H1 (cell line): ENCODE results near the gene INVS. TPM values are rescaled to one million over a fixed set of nuclear protein-coding genes. Genes with fewer than 3 reads are reported as not detected.

ENCODE experiments used
- CTCF ChIA-PET: fragments of 300-600 bp; sonication (Branson Sonifier 250); formaldehyde crosslinking; loops from one replicate; lab custom pipeline; 2021; ENCODE audit not compliant: partially characterized antibody; lab: Charles Lee
- POLR2A ChIA-PET: fragments of 300-600 bp; sonication (Branson Sonifier 250); formaldehyde crosslinking; loops from one replicate; lab custom pipeline; 2021; ENCODE audit warnings: inconsistent platforms; ENCODE audit not compliant: partially characterized antibody; lab: Charles Lee
- DNase-seq, 2 experiments: peaks; one replicate each; pipeline versions ENCODE4 v3.0.0 to v3.0.0-alpha.2; 2010 to 2022; ENCODE audit warnings: low spot score in 2 of 2, low read depth in 1 of 2, mixed read lengths in 1 of 2
- FAIRE-seq: peaks from 2 replicates; lab custom pipeline; 2011; peaks lifted over from hg19 to GRCh38; lab: Jason Lieb, UNC
- H2AFZ ChIP-seq: 2 replicates; pipeline ENCODE4 v1.8.1; 2012; ENCODE audit warnings: low read length, inconsistent platforms
- H2AK5ac ChIP-seq: 2 replicates; pipeline ENCODE4 v1.6.1; 2013; ENCODE audit warnings: low read depth, low read length
- H2BK120ac ChIP-seq: replicated peaks from 2 replicates; pipeline ENCODE3; 2013; ENCODE audit warnings: low read depth, low read length, inconsistent platforms
- H2BK12ac ChIP-seq: 2 replicates; pipeline ENCODE4 v1.6.1; 2013; ENCODE audit warnings: low read depth, low read length
- H2BK15ac ChIP-seq: 2 replicates; pipeline ENCODE4 v1.6.1; 2013; ENCODE audit warnings: low read length
- H2BK20ac ChIP-seq: 2 replicates; pipeline ENCODE4 v1.6.1; 2013; ENCODE audit warnings: low read length
- H2BK5ac ChIP-seq: 2 replicates; pipeline ENCODE4 v1.6.1; 2013; ENCODE audit warnings: low read depth, low read length
- H3K14ac ChIP-seq: 2 replicates; pipeline ENCODE4 v1.6.1; 2013; ENCODE audit warnings: inconsistent platforms; ENCODE audit not compliant: insufficient read length
- H3K18ac ChIP-seq: 2 replicates; pipeline ENCODE4 v1.6.1; 2013; ENCODE audit warnings: low read length; ENCODE audit errors: extremely low read depth
- H3K23ac ChIP-seq: 2 replicates; pipeline ENCODE4 v1.6.1; 2013; ENCODE audit warnings: inconsistent platforms; ENCODE audit not compliant: insufficient read length
- H3K23me2 ChIP-seq: 2 replicates; pipeline ENCODE4 v1.6.1; 2013; ENCODE audit warnings: low read depth, low read length
- H3K27ac ChIP-seq: 2 replicates; pipeline ENCODE4 v1.6.1; 2011; ENCODE audit warnings: low read depth, low read length, inconsistent platforms
- H3K27me3 ChIP-seq, 4 experiments: replicated peaks in 1 of 4; 1 replicate in 1 of 4; 2 replicates in 3 of 4; pipeline versions ENCODE4 v1.6.1 to v1.8.1; 2011 to 2013; ENCODE audit warnings: low read length in 3 of 4, mild to moderate bottlenecking in 3 of 4, inconsistent platforms in 2 of 4, mixed read lengths in 2 of 4, moderate library complexity in 1 of 4; ENCODE audit not compliant: control insufficient read depth in 3 of 4, insufficient read depth in 3 of 4; ENCODE audit errors: extremely low read depth in 1 of 4
- H3K36me3 ChIP-seq, 4 experiments: 2 replicates each; pipeline versions ENCODE4 v1.6.1 to v1.8.1; 2011 to 2013; ENCODE audit warnings: mild to moderate bottlenecking in 4 of 4, low read length in 3 of 4, moderate library complexity in 2 of 4, control low read depth in 1 of 4, inconsistent platforms in 1 of 4; ENCODE audit not compliant: insufficient read depth in 4 of 4, control insufficient read depth in 2 of 4
- H3K4ac ChIP-seq: replicated peaks from 2 replicates; pipeline ENCODE3; 2013; ENCODE audit warnings: low read length, low read depth, mixed read lengths, inconsistent platforms; ENCODE audit not compliant: insufficient read length
- H3K4me1 ChIP-seq, 4 experiments: replicated peaks in 1 of 4; 1 replicate in 1 of 4; 2 replicates in 3 of 4; pipeline versions ENCODE4 v1.6.1 to v1.8.1; 2011 to 2013; ENCODE audit warnings: low read length in 3 of 4, inconsistent platforms in 2 of 4, mixed read lengths in 1 of 4; ENCODE audit not compliant: insufficient read depth in 4 of 4, control insufficient read depth in 3 of 4
- H3K4me2 ChIP-seq, 2 experiments: 2 replicates each; pipeline versions ENCODE4 v1.6.1 to v1.8.1; 2011 to 2013; ENCODE audit warnings: low read depth in 2 of 2, low read length in 2 of 2, control low read depth in 1 of 2, inconsistent platforms in 1 of 2, mild to moderate bottlenecking in 1 of 2; ENCODE audit not compliant: insufficient read depth in 1 of 2
- H3K4me3 ChIP-seq, 4 experiments: fragments of 200-600, 300-600 bp in 1 of 4; sonication (generic), shearing (Covaris generic), sonication (Bioruptor Twin) in 1 of 4; 2 replicates each; pipeline versions ENCODE4 v1.5.1 to v1.8.1; 2011 to 2016; ENCODE audit warnings: low read length in 4 of 4, low read depth in 3 of 4, control low read depth in 2 of 4, inconsistent platforms in 2 of 4, mild to moderate bottlenecking in 2 of 4, mixed read lengths in 1 of 4, moderate library complexity in 1 of 4; ENCODE audit not compliant: insufficient read depth in 2 of 4; ENCODE audit errors: extremely low read depth in 1 of 4
- H3K56ac ChIP-seq: replicated peaks from 2 replicates; pipeline ENCODE3; 2013; ENCODE audit warnings: low read depth, mild to moderate bottlenecking, mixed read lengths, low read length, inconsistent platforms; ENCODE audit not compliant: insufficient read length
- H3K79me1 ChIP-seq: 2 replicates; pipeline ENCODE4 v1.6.1; 2013; ENCODE audit warnings: low read depth, low read length, control low read depth
- H3K79me2 ChIP-seq, 2 experiments: 2 replicates each; pipeline versions ENCODE4 v1.6.1 to v1.8.1; 2012 to 2013; ENCODE audit warnings: low read length in 2 of 2, mild to moderate bottlenecking in 2 of 2, inconsistent platforms in 1 of 2; ENCODE audit not compliant: insufficient read depth in 2 of 2, control insufficient read depth in 1 of 2
- H3K9ac ChIP-seq, 4 experiments: replicated peaks in 1 of 4; 1 replicate in 1 of 4; 2 replicates in 3 of 4; pipeline versions ENCODE4 v1.6.1 to v1.8.1; 2011 to 2013; ENCODE audit warnings: low read depth in 3 of 4, low read length in 3 of 4, control low read depth in 2 of 4, mild to moderate bottlenecking in 2 of 4, moderate library complexity in 2 of 4, inconsistent platforms in 1 of 4; ENCODE audit errors: extremely low read depth in 1 of 4
- H3K9me3 ChIP-seq, 2 experiments: 2 replicates each; pipeline versions ENCODE4 v1.6.1 to v1.8.1; 2012 to 2013; ENCODE audit warnings: mild to moderate bottlenecking in 2 of 2, moderate library complexity in 2 of 2, control low read depth in 1 of 2, inconsistent platforms in 1 of 2, low read depth in 1 of 2, low read length in 1 of 2, mixed read lengths in 1 of 2; ENCODE audit not compliant: insufficient read depth in 2 of 2
- H4K20me1 ChIP-seq, 2 experiments: replicated peaks in 1 of 2; 2 replicates each; pipeline versions ENCODE3 to v1.8.1; 2011 to 2013; ENCODE audit warnings: inconsistent platforms in 2 of 2, low read length in 2 of 2, mild to moderate bottlenecking in 1 of 2; ENCODE audit not compliant: insufficient read depth in 2 of 2, control insufficient read depth in 1 of 2
- H4K5ac ChIP-seq: 2 replicates; pipeline ENCODE4 v1.6.1; 2013; ENCODE audit warnings: low read length, low read depth, mixed read lengths, inconsistent platforms; ENCODE audit not compliant: insufficient read length
- H4K8ac ChIP-seq: 2 replicates; pipeline ENCODE4 v1.8.0; 2013; ENCODE audit warnings: mild to moderate bottlenecking, moderate library complexity, low read length, inconsistent platforms; ENCODE audit not compliant: insufficient read depth; ENCODE audit errors: extremely low read depth
- H4K91ac ChIP-seq: replicated peaks from 2 replicates; pipeline ENCODE3; 2013; ENCODE audit warnings: low read length, mixed read lengths, inconsistent platforms; ENCODE audit not compliant: insufficient read length
- BACH1 ChIP-seq: IDR thresholded peaks from 2 replicates; pipeline ENCODE4 v1.6.1; 2012; ENCODE audit warnings: low read length, improper control_type of control experiment
- EGR1 ChIP-seq: IDR thresholded peaks from 2 replicates; pipeline ENCODE4 v1.6.1; 2011; ENCODE audit warnings: low read depth, low read length, borderline replicate concordance
- GTF2F1 ChIP-seq: IDR thresholded peaks from 2 replicates; pipeline ENCODE4 v1.6.1; 2012; ENCODE audit warnings: low read depth, low read length, improper control_type of control experiment, borderline replicate concordance
- HDAC2 ChIP-seq, 2 experiments: fragments of 300-600 bp in 1 of 2; sonication (generic) in 1 of 2; IDR thresholded peaks; 2 replicates each; pipeline ENCODE4 v1.6.1; 2011 to 2012; ENCODE audit warnings: low read depth in 2 of 2, low read length in 2 of 2, mild to moderate bottlenecking in 2 of 2, moderate library complexity in 2 of 2, borderline replicate concordance in 1 of 2, inconsistent platforms in 1 of 2
- NRF1 ChIP-seq: IDR thresholded peaks from 2 replicates; pipeline ENCODE4 v1.6.1; 2011; ENCODE audit warnings: mild to moderate bottlenecking, low read depth, low read length, improper control_type of control experiment
- POU5F1 ChIP-seq: IDR thresholded peaks from 2 replicates; pipeline ENCODE4 v1.6.1; 2011; ENCODE audit warnings: low read depth, mild to moderate bottlenecking, low read length, moderate library complexity
- USF2 ChIP-seq: IDR thresholded peaks from 2 replicates; pipeline ENCODE4 v1.6.1; 2011; ENCODE audit warnings: low read length, improper control_type of control experiment
- WGBS, 2 experiments: shearing (Covaris generic) in 1 of 2; methylation state at CpG; one replicate each; pipeline versions ENCODE4 v1.1.6 to v1.1.7; 2013 to 2015; ENCODE audit warnings: low lambda C conversion rate in 2 of 2, mixed read lengths in 2 of 2, inconsistent platforms in 1 of 2, low coverage in 1 of 2, missing lambda C conversion rate in 1 of 2; ENCODE audit not compliant: insufficient replicate concordance in 2 of 2, insufficient coverage in 1 of 2, insufficient read length in 1 of 2; ENCODE audit errors: extremely low coverage in 1 of 2, missing lambda C conversion rate in 1 of 2; 5-methylcytosine and 5-hydroxymethylcytosine counted together
- polyA plus RNA-seq, 7 experiments: library from polyadenylated mRNA; depleted of rRNA in 3 of 7; stranded (reverse) in 5 of 7; unstranded in 2 of 7; fragments of >200 nt in 5 of 7; fragments of 200-250 nt in 2 of 7; gene quantifications; 1 replicate in 5 of 7; 2 replicates in 1 of 7; 4 replicates in 1 of 7; pipeline versions ENCODE4 v1.2.1 to v1.2.3, GENCODE V29; 2011 to 2013; ENCODE audit warnings: missing spikeins in 2 of 7, mixed read lengths in 2 of 7
- total RNA-seq: library from RNA; stranded (reverse); fragmentation: NEBNext Ultra II Directional; extraction: Animal tissue kit (Norgen Biotek cat#: 25700); gene quantifications from 2 replicates; pipeline ENCODE4 v1.2.1, GENCODE V29; 2021

The INVS gene
- total and polyA plus RNA-seq, 2 of the 8 experiments (the other 6 are each of a cell fraction or from before 2014, with no cell fraction given): 4.1 to 6.9 TPM

- Histone ChIP-seq H4K5ac (no peak overlapping the region), H3K23ac (no peak overlapping the region), H3K36me3 (no peaks in the 10 kb centered on the region), H2BK120ac (no peak overlapping the region), H2AFZ (no peak overlapping the region), H2BK12ac (no peak overlapping the region), H3K9ac (no peak overlapping the region), H2BK5ac (no peak overlapping the region), H3K4me1 (no peaks in the 10 kb centered on the region), H4K8ac (no peak overlapping the region), H3K4me3 (no peak overlapping the region), H3K18ac (no peak overlapping the region), H3K23me2 (no peaks in the 10 kb centered on the region), H3K4ac (no peak overlapping the region), H2AK5ac (no peak overlapping the region), H3K14ac (no peak overlapping the region), H2BK20ac (no peak overlapping the region), H3K79me2 (no peaks in the 10 kb centered on the region), H3K4me2 (no peak overlapping the region; a peak in 1 of 4 replicates), H3K27ac (no peak overlapping the region), H4K91ac (no peak overlapping the region), H2BK15ac (no peak overlapping the region), H3K56ac (no peak overlapping the region), H3K79me1 (no peaks in the 10 kb centered on the region), H4K20me1 (no peaks in the 10 kb centered on the region), H3K9me3 (no peaks in the 10 kb centered on the region), H3K27me3 (no peaks in the 10 kb centered on the region)
- WGBS, 2 experiments: 83% methylated on average over 1 of the region's 1 CpG; no CpG with 5 or more reads in 1 of the 2 experiments
- FAIRE-seq: no peak
- no peak for DNase-seq
- ChIA-PET CTCF (interaction anchor here (1.2 kb wide), 1 partner anchor 74 kb away, joined by 5 read pairs; no protein-coding TSS in a partner anchor), POLR2A (interaction anchor here (0.7 kb wide), 2 partner anchors 71 to 125 kb away, joined by 3 read pairs; no protein-coding TSS in a partner anchor)
- TF ChIP-seq EGR1 (no peak), HDAC2 (IDR thresholded peaks at IDR 0.05; ENCODE audit: borderline replicate concordance in 1 of 2, low read depth in 2 of 2, low read length in 2 of 2) (no peak), NRF1 (no peak), BACH1 (no peak), POU5F1 (no peak), USF2 (no peak), GTF2F1 (no peak)
Observed at GRCh38 chr9:100211476-100211875, 112.4 kb downstream of the INVS start.
